NCI-H524 (cell line): ENCODE results near the gene KRT39.

Experiments used
- DNase-seq, 2 experiments: peaks; one replicate each; lab custom pipeline; 2025; lab: John Stamatoyannopoulos, UW

The KRT39 gene

GRCh38 chr17:40980117-40980516 lies 13.4 kb upstream of the KRT39 start:
- no peak for DNase-seq

GRCh38 chr17:40978575-40979151 lies 11.9 kb upstream of the KRT39 start:
- DNase-seq, result no peak

GRCh38 chr17:40975516-40975915 lies 8.8 kb upstream of the KRT39 start:
- no peak for DNase-seq

- DNase-seq, result no peak
Observed at GRCh38 chr17:40974366-40974765, 7.6 kb upstream of the KRT39 start.

GRCh38 chr17:40967582-40967981 lies 834 bp upstream of the KRT39 start:
- DNase-seq, result no peak

- peak in 1 of 2 experiments; percentile 2 for DNase-seq
Observed at GRCh38 chr17:40963838-40964237, 2.9 kb downstream of the KRT39 start.

- no peak for DNase-seq
Observed at GRCh38 chr17:40962059-40962561, 4.6 kb downstream of the KRT39 start.

- no peak for DNase-seq
Observed at GRCh38 chr17:40961591-40961990, 5.2 kb downstream of the KRT39 start.

- no peak for DNase-seq
Observed at GRCh38 chr17:40960144-40960543, 6.6 kb downstream of the KRT39 start.

- no peak for DNase-seq
Observed at GRCh38 chr17:40958086-40958953, 8.4 kb downstream of the KRT39 start.

GRCh38 chr17:40956401-40957254 lies 10.1 kb downstream of the KRT39 start:
- DNase-seq, result no peak

GRCh38 chr17:40953881-40954280 lies 12.9 kb downstream of the KRT39 start:
- no peak for DNase-seq

GRCh38 chr17:40952661-40953060 lies 14.1 kb downstream of the KRT39 start:
- no peak for DNase-seq

GRCh38 chr17:40952154-40952553 lies 14.6 kb downstream of the KRT39 start:
- DNase-seq, result no peak

- DNase-seq, result no peak
Observed at GRCh38 chr17:40951011-40951622, 15.6 kb downstream of the KRT39 start.

GRCh38 chr17:40950176-40950575 lies 16.6 kb downstream of the KRT39 start:
- no peak for DNase-seq

GRCh38 chr17:40949418-40949817 lies 17.3 kb downstream of the KRT39 start:
- DNase-seq, result no peak

- no peak for DNase-seq
Observed at GRCh38 chr17:40947929-40948328, 18.8 kb downstream of the KRT39 start.

- DNase-seq, result no peak
Observed at GRCh38 chr17:40945414-40945813, 21.3 kb downstream of the KRT39 start.

- DNase-seq, result no peak
Observed at GRCh38 chr17:40944531-40944930, 22.2 kb downstream of the KRT39 start.

- DNase-seq, result no peak
Observed at GRCh38 chr17:40942553-40942952, 24.2 kb downstream of the KRT39 start.

GRCh38 chr17:40940266-40940665 lies 26.5 kb downstream of the KRT39 start:
- no peak for DNase-seq
